ENCODE data around the gene DYNLT3.

DYNLT3 gene

GRCh38 chrX:37846141-37846540, 1.2 kb downstream of the DYNLT3 start:
- Histone ChIP-seq H3K9ac (ENCODE audit: insufficient read length, low read depth) (no peak overlapping the region), H3K36me3 (ENCODE audit: insufficient read depth, insufficient read length, low read length) (peaks cover 12% of the 10 kb centered on the region), H3K27me3 (ENCODE audit: insufficient read depth, insufficient read length) (no peaks in the 10 kb centered on the region), H3K4me1 (ENCODE audit: insufficient read depth, insufficient read length) (no peaks in the 10 kb centered on the region), H3K4me3 (ENCODE audit: insufficient read length, low read depth) (no peak overlapping the region), H3K9me3 (ENCODE audit: insufficient read depth, low read length) (no peaks in the 10 kb centered on the region)
- DNase-seq (ENCODE audit: low read depth, low spot score): no peak
- TF ChIP-seq SUZ12 (IDR thresholded peaks at IDR 0.05; ENCODE audit: extremely low read depth, insufficient read depth, insufficient read length): no peak
- no peak for TF ChIP-seq ZNF274 (IDR thresholded peaks at IDR 0.05; ENCODE audit: low read depth, low read length)
- TF ChIP-seq YY1 (IDR thresholded peaks at IDR 0.05; ENCODE audit: insufficient read depth, insufficient read length): no peak

GRCh38 chrX:37844622-37845021, 2.7 kb downstream of the DYNLT3 start:
- H3K4me3 ChIP-seq (ENCODE audit: insufficient read length, low read depth): no peak overlapping the region
- TF ChIP-seq ZNF274 (IDR thresholded peaks at IDR 0.05; ENCODE audit: low read depth, low read length) (no peak), SUZ12 (IDR thresholded peaks at IDR 0.05; ENCODE audit: extremely low read depth, insufficient read depth, insufficient read length) (no peak), YY1 (IDR thresholded peaks at IDR 0.05; ENCODE audit: insufficient read depth, insufficient read length) (no peak)

GRCh38 chrX:37840931-37841330, 6.4 kb downstream of the DYNLT3 start:
- no peak for TF ChIP-seq ZNF274 (IDR thresholded peaks at IDR 0.05; ENCODE audit: low read depth, low read length)
- no peak for TF ChIP-seq YY1 (IDR thresholded peaks at IDR 0.05; ENCODE audit: insufficient read depth, insufficient read length)
- TF ChIP-seq SUZ12 (IDR thresholded peaks at IDR 0.05; ENCODE audit: extremely low read depth, insufficient read depth, insufficient read length): no peak
- Histone ChIP-seq H3K4me3 (ENCODE audit: insufficient read length, low read depth) (no peak overlapping the region), H3K36me3 (ENCODE audit: insufficient read depth, insufficient read length, low read length) (peaks cover 25% of the 10 kb centered on the region), H3K27me3 (ENCODE audit: insufficient read depth, insufficient read length) (no peaks in the 10 kb centered on the region), H3K9ac (ENCODE audit: insufficient read length, low read depth) (no peak overlapping the region), H3K9me3 (ENCODE audit: insufficient read depth, low read length) (no peaks in the 10 kb centered on the region), H3K4me1 (ENCODE audit: insufficient read depth, insufficient read length) (no peaks in the 10 kb centered on the region)
- no peak for DNase-seq (ENCODE audit: low read depth, low spot score)

More at GRCh38 chrX:37844622-37845021, 2.7 kb downstream of the DYNLT3 start:
- Histone ChIP-seq H3K36me3 (ENCODE audit: insufficient read depth, insufficient read length, low read length) (peaks cover 21% of the 10 kb centered on the region), H3K9me3 (ENCODE audit: insufficient read depth, low read length) (no peaks in the 10 kb centered on the region), H3K9ac (ENCODE audit: insufficient read length, low read depth) (no peak overlapping the region), H3K27me3 (ENCODE audit: insufficient read depth, insufficient read length) (no peaks in the 10 kb centered on the region), H3K4me1 (ENCODE audit: insufficient read depth, insufficient read length) (no peaks in the 10 kb centered on the region)
- DNase-seq (ENCODE audit: low read depth, low spot score): no peak

GRCh38 chrX:37834937-37835336, 12.4 kb downstream of the DYNLT3 start:
- Histone ChIP-seq H3K9me3 (ENCODE audit: insufficient read depth, low read length) (no peaks in the 10 kb centered on the region), H3K4me1 (ENCODE audit: insufficient read depth, insufficient read length) (no peaks in the 10 kb centered on the region), H3K36me3 (ENCODE audit: insufficient read depth, insufficient read length, low read length) (peaks cover 4% of the 10 kb centered on the region), H3K9ac (ENCODE audit: insufficient read length, low read depth) (no peak overlapping the region), H3K4me3 (ENCODE audit: insufficient read length, low read depth) (no peak overlapping the region), H3K27me3 (ENCODE audit: insufficient read depth, insufficient read length) (no peaks in the 10 kb centered on the region)
- TF ChIP-seq ZNF274 (IDR thresholded peaks at IDR 0.05; ENCODE audit: low read depth, low read length): no peak
- no peak for TF ChIP-seq SUZ12 (IDR thresholded peaks at IDR 0.05; ENCODE audit: extremely low read depth, insufficient read depth, insufficient read length)
- no peak for TF ChIP-seq YY1 (IDR thresholded peaks at IDR 0.05; ENCODE audit: insufficient read depth, insufficient read length)
- DNase-seq (ENCODE audit: low read depth, low spot score): no peak

GRCh38 chrX:37830371-37830770, 17.0 kb downstream of the DYNLT3 start:
- Histone ChIP-seq H3K9me3 (ENCODE audit: insufficient read depth, low read length) (no peaks in the 10 kb centered on the region), H3K4me3 (ENCODE audit: insufficient read length, low read depth) (no peak overlapping the region), H3K36me3 (ENCODE audit: insufficient read depth, insufficient read length, low read length) (no peaks in the 10 kb centered on the region), H3K27me3 (ENCODE audit: insufficient read depth, insufficient read length) (no peaks in the 10 kb centered on the region), H3K9ac (ENCODE audit: insufficient read length, low read depth) (no peak overlapping the region), H3K4me1 (ENCODE audit: insufficient read depth, insufficient read length) (no peaks in the 10 kb centered on the region)
- DNase-seq (ENCODE audit: low read depth, low spot score): no peak
- TF ChIP-seq YY1 (IDR thresholded peaks at IDR 0.05; ENCODE audit: insufficient read depth, insufficient read length) (no peak), SUZ12 (IDR thresholded peaks at IDR 0.05; ENCODE audit: extremely low read depth, insufficient read depth, insufficient read length) (no peak), ZNF274 (IDR thresholded peaks at IDR 0.05; ENCODE audit: low read depth, low read length) (no peak)

- Histone ChIP-seq H3K36me3 (ENCODE audit: insufficient read depth, insufficient read length, low read length) (no peaks in the 10 kb centered on the region), H3K9ac (ENCODE audit: insufficient read length, low read depth) (no peak overlapping the region), H3K27me3 (ENCODE audit: insufficient read depth, insufficient read length) (no peaks in the 10 kb centered on the region), H3K4me1 (ENCODE audit: insufficient read depth, insufficient read length) (no peaks in the 10 kb centered on the region), H3K9me3 (ENCODE audit: insufficient read depth, low read length) (no peaks in the 10 kb centered on the region), H3K4me3 (ENCODE audit: insufficient read length, low read depth) (no peak overlapping the region)
- DNase-seq (ENCODE audit: low read depth, low spot score): no peak
- TF ChIP-seq ZNF274 (IDR thresholded peaks at IDR 0.05; ENCODE audit: low read depth, low read length): no peak
Measured at GRCh38 chrX:37829721-37830120, 17.6 kb downstream of the DYNLT3 start.

GRCh38 chrX:37825215-37825842, 22.0 kb downstream of the DYNLT3 start:
- peak; percentile 28 for DNase-seq (ENCODE audit: low read depth, low spot score)
- Histone ChIP-seq H3K4me1 (ENCODE audit: insufficient read depth, insufficient read length) (no peaks in the 10 kb centered on the region), H3K9me3 (ENCODE audit: insufficient read depth, low read length) (no peaks in the 10 kb centered on the region), H3K36me3 (ENCODE audit: insufficient read depth, insufficient read length, low read length) (no peaks in the 10 kb centered on the region), H3K9ac (ENCODE audit: insufficient read length, low read depth) (no peak overlapping the region), H3K27me3 (ENCODE audit: insufficient read depth, insufficient read length) (no peaks in the 10 kb centered on the region), H3K4me3 (ENCODE audit: insufficient read length, low read depth) (no peak overlapping the region)
- no peak for TF ChIP-seq SUZ12 (IDR thresholded peaks at IDR 0.05; ENCODE audit: extremely low read depth, insufficient read depth, insufficient read length)
- TF ChIP-seq ZNF274 (IDR thresholded peaks at IDR 0.05; ENCODE audit: low read depth, low read length): no peak
- no peak for TF ChIP-seq YY1 (IDR thresholded peaks at IDR 0.05; ENCODE audit: insufficient read depth, insufficient read length)
